ENCODE measurements around the gene C6orf89.
"Not testable (repeated sequence)": the region's sequence is repeated elsewhere in the genome, so short reads cannot be mapped to it uniquely, and the experiment has no call there.

C6orf89 gene

DNA sequence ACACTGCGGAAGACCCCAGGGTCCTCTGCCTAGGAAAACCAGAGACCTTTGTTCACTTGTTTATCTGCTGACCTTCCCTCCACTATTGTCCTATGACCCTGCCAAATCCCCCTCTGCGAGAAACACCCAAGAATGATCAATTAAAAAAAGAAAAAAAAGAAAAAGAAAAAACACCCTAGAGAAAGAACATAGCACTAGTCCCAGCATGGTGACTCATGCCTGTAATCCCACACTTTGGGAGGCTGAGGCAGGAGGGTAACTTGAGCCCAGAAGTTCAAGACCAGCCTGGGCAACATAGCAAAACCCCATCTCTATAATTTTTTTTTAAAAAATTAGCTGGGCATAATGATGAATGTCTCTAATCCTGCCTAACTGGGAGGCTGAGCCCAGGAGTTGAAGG lies 56.6 kb downstream of the C6orf89 start:
- not testable (repeated sequence) for H3K27ac ChIP-seq (ENCODE audit: low read depth, low read length); H3K27me3 ChIP-seq (ENCODE audit: control insufficient read depth in 1 of 2, insufficient read depth in 2 of 2, low read length in 2 of 2); H3K9me3 ChIP-seq (ENCODE audit: low read length); H3K36me3 ChIP-seq (ENCODE audit: insufficient read depth, low read length); H3K4me1 ChIP-seq (ENCODE audit: insufficient read depth, low read length); H3K9ac ChIP-seq (ENCODE audit: low read length); H3K4me3 ChIP-seq (ENCODE audit: low read depth in 1 of 2, low read length in 2 of 2)

GRCh38 chr6:36944650-36945049 lies 58.9 kb downstream of the C6orf89 start:
- no peaks in the 10 kb centered on the region for H3K36me3 ChIP-seq (ENCODE audit: insufficient read depth, low read length)
- no peak overlapping the region for H3K4me3 ChIP-seq (ENCODE audit: low read depth in 1 of 2, low read length in 2 of 2)
- no peaks in the 10 kb centered on the region for H3K27me3 ChIP-seq (ENCODE audit: control insufficient read depth in 1 of 2, insufficient read depth in 2 of 2, low read length in 2 of 2)
- H3K4me1 ChIP-seq (ENCODE audit: insufficient read depth, low read length), result no peaks in the 10 kb centered on the region
- H3K9me3 ChIP-seq (ENCODE audit: low read length), result no peaks in the 10 kb centered on the region
- no peak overlapping the region for H3K9ac ChIP-seq (ENCODE audit: low read length)
- H3K27ac ChIP-seq (ENCODE audit: low read depth, low read length), result no peak overlapping the region

GRCh38 chr6:36945301-36945700 lies 59.5 kb downstream of the C6orf89 start:
- Histone ChIP-seq H3K27ac (ENCODE audit: low read depth, low read length) (no peak overlapping the region), H3K36me3 (ENCODE audit: insufficient read depth, low read length) (no peaks in the 10 kb centered on the region), H3K9ac (ENCODE audit: low read length) (no peak overlapping the region), H3K4me1 (ENCODE audit: insufficient read depth, low read length) (no peaks in the 10 kb centered on the region), H3K27me3 (ENCODE audit: control insufficient read depth in 1 of 2, insufficient read depth in 2 of 2, low read length in 2 of 2) (no peaks in the 10 kb centered on the region), H3K4me3 (ENCODE audit: low read depth in 1 of 2, low read length in 2 of 2) (no peak overlapping the region), H3K9me3 (ENCODE audit: low read length) (no peaks in the 10 kb centered on the region)

DNA sequence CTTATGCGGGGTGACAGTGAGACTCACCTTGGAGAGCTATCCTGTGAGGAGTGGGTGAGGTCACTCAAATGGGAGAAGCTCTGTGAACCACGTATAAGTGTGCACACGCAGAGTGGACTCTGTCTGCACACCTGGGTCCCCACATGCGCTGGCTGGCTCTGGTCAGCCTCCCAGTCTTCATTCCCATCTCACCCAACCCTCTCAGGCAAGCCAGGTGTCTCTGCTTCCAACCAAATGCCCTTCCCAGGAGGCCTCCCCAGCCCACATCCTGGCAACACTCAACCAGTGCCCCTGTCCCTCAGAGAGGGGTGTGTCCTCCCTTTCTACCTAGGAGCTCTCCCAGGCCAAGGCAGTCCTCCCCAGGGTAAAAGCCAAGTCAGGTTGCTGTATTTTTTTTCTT lies 60.8 kb downstream of the C6orf89 start:
- H3K4me3 ChIP-seq (ENCODE audit: low read depth in 1 of 2, low read length in 2 of 2), result no peak overlapping the region
- no peak overlapping the region for H3K9ac ChIP-seq (ENCODE audit: low read length)
- no peak overlapping the region for H3K27ac ChIP-seq (ENCODE audit: low read depth, low read length)
- no peaks in the 10 kb centered on the region for H3K4me1 ChIP-seq (ENCODE audit: insufficient read depth, low read length)
- H3K9me3 ChIP-seq (ENCODE audit: low read length), result no peaks in the 10 kb centered on the region
- no peaks in the 10 kb centered on the region for H3K36me3 ChIP-seq (ENCODE audit: insufficient read depth, low read length)
- H3K27me3 ChIP-seq (ENCODE audit: control insufficient read depth in 1 of 2, insufficient read depth in 2 of 2, low read length in 2 of 2), result no peaks in the 10 kb centered on the region

DNA sequence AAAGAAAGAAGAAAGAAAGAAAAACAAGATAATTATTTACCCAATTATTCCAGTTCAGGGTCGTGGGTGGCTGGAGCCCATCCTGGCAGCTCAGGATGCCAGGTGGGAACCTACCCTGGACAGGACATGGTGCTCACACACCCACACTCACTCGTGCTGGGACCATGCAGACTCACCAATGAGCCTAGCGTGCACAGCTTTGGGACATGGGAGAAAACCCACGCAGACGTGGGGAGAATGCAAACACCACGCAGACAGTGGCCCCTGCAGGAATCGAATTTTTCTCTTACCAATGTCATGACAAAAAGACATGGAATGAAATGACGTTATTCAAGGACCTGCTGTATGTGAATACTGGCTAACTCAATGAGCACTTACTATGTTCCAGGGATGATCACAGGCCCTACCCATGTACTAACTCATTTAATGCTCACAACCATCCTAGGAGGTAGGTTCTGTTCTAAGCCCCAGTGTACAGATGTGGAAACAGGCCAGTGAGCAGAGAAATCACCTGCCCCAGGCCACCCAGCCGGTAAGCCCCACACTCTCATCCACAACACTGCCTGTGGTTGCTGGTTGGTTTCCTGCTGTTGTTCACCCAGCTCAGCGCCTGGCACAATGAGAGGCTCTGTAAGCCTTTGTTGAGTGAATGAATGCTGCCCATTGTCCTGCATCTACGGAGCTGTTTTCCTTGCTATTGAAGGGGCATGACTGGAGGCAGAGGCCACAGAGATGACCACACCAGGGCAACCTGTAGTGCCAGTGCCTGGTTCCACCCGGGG lies 62.0 kb downstream of the C6orf89 start:
- no peaks in the 10 kb centered on the region for H3K36me3 ChIP-seq (ENCODE audit: insufficient read depth, low read length)
- no peak overlapping the region for H3K27ac ChIP-seq (ENCODE audit: low read depth, low read length)
- H3K9ac ChIP-seq (ENCODE audit: low read length), result no peak overlapping the region
- H3K27me3 ChIP-seq (ENCODE audit: control insufficient read depth in 1 of 2, insufficient read depth in 2 of 2, low read length in 2 of 2), result no peaks in the 10 kb centered on the region
- H3K9me3 ChIP-seq (ENCODE audit: low read length), result no peaks in the 10 kb centered on the region
- no peaks in the 10 kb centered on the region for H3K4me1 ChIP-seq (ENCODE audit: insufficient read depth, low read length)
- H3K4me3 ChIP-seq (ENCODE audit: low read depth in 1 of 2, low read length in 2 of 2), result no peak overlapping the region

- not testable (repeated sequence) for H3K4me1 ChIP-seq (ENCODE audit: insufficient read depth, low read length); H3K9me3 ChIP-seq (ENCODE audit: low read length); H3K9ac ChIP-seq (ENCODE audit: low read length); H3K27ac ChIP-seq (ENCODE audit: low read depth, low read length); H3K4me3 ChIP-seq (ENCODE audit: low read depth in 1 of 2, low read length in 2 of 2); H3K27me3 ChIP-seq (ENCODE audit: control insufficient read depth in 1 of 2, insufficient read depth in 2 of 2, low read length in 2 of 2); H3K36me3 ChIP-seq (ENCODE audit: insufficient read depth, low read length)
Measured at GRCh38 chr6:36949076-36949475, 63.3 kb downstream of the C6orf89 start.

GRCh38 chr6:36949636-36950035 lies 63.9 kb downstream of the C6orf89 start:
- Histone ChIP-seq H3K4me1 (ENCODE audit: insufficient read depth, low read length) (no peaks in the 10 kb centered on the region), H3K9me3 (ENCODE audit: low read length) (no peaks in the 10 kb centered on the region), H3K9ac (ENCODE audit: low read length) (no peak overlapping the region), H3K27me3 (ENCODE audit: control insufficient read depth in 1 of 2, insufficient read depth in 2 of 2, low read length in 2 of 2) (no peaks in the 10 kb centered on the region), H3K4me3 (ENCODE audit: low read depth in 1 of 2, low read length in 2 of 2) (no peak overlapping the region), H3K36me3 (ENCODE audit: insufficient read depth, low read length) (no peaks in the 10 kb centered on the region), H3K27ac (ENCODE audit: low read depth, low read length) (no peak overlapping the region)

- Histone ChIP-seq H3K27ac (ENCODE audit: low read depth, low read length) (no peak overlapping the region), H3K4me3 (ENCODE audit: low read depth in 1 of 2, low read length in 2 of 2) (no peak overlapping the region), H3K9me3 (ENCODE audit: low read length) (no peaks in the 10 kb centered on the region), H3K4me1 (ENCODE audit: insufficient read depth, low read length) (no peaks in the 10 kb centered on the region), H3K27me3 (ENCODE audit: control insufficient read depth in 1 of 2, insufficient read depth in 2 of 2, low read length in 2 of 2) (no peaks in the 10 kb centered on the region), H3K36me3 (ENCODE audit: insufficient read depth, low read length) (no peaks in the 10 kb centered on the region), H3K9ac (ENCODE audit: low read length) (no peak overlapping the region)
Measured at GRCh38 chr6:36953931-36954261, 68.1 kb downstream of the C6orf89 start.

DNA sequence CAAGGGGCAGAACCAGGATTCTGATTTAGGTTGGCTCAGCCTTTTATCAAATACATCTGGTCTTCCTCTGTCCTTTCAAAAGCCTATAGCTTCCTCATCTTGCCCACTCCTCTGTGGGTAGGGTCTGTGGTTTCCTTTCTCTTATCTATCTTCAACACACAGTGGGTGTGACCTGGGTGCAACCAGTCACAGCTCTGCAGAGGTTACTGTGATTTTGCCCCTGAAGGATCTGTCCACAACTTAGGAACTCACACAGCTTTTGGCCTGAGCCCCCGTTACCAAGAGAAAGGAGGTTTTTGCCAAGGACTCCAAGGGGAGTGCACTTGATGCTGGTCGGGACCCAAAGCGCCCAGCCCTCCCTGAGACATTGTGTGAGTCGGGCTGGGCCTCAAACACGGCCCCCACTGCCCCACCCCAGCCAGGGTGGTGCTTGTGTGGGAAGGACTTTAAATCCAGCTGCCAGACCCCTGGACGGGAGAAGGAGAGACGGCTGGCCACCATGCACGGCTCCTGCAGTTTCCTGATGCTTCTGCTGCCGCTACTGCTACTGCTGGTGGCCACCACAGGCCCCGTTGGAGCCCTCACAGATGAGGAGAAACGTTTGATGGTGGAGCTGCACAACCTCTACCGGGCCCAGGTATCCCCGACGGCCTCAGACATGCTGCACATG lies 68.6 kb downstream of the C6orf89 start, which contains the start of gene PI16:
Gene PI16 (plus strand): TSS at position 477 of the 670 bp plus-strand sequence. CDS start 23 bp downstream, at position 500.
- H3K4me3 ChIP-seq (ENCODE audit: low read depth in 1 of 2, low read length in 2 of 2), result no peak within 1 kb of the TSS
- no peaks in the 10 kb centered on the region for H3K9me3 ChIP-seq (ENCODE audit: low read length)
- H3K4me1 ChIP-seq (ENCODE audit: insufficient read depth, low read length), result no peaks in the 10 kb centered on the region
- H3K27me3 ChIP-seq (ENCODE audit: control insufficient read depth in 1 of 2, insufficient read depth in 2 of 2, low read length in 2 of 2), result no peaks in the 10 kb centered on the region
- H3K36me3 ChIP-seq (ENCODE audit: insufficient read depth, low read length), result no peaks in the 10 kb centered on the region
- H3K9ac ChIP-seq (ENCODE audit: low read length), result no peak within 1 kb of the TSS
- no peak within 1 kb of the TSS for H3K27ac ChIP-seq (ENCODE audit: low read depth, low read length)

DNA sequence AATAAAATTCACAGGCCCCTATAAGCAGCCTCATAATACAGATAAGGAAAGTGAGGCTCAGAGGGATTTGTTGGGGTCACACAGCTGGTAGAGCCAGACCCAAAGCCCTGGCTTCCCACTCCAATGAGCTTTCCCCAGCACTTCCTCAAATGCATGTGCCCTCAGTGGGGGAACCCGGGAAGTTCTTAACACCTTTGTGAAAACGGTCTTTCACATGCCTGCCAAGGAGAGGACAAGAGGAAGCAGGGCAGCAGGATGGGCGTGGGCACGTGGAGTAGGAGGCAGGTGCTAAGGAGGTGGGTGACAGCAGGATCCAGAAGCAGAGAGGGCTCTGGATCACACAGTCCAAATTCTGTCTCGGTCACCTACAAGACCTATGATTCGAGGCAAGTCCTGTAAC lies 69.4 kb downstream of the C6orf89 start:
- Histone ChIP-seq H3K4me1 (ENCODE audit: insufficient read depth, low read length) (no peaks in the 10 kb centered on the region), H3K36me3 (ENCODE audit: insufficient read depth, low read length) (no peaks in the 10 kb centered on the region), H3K9ac (ENCODE audit: low read length) (no peak overlapping the region), H3K4me3 (ENCODE audit: low read depth in 1 of 2, low read length in 2 of 2) (no peak overlapping the region), H3K9me3 (ENCODE audit: low read length) (no peaks in the 10 kb centered on the region), H3K27ac (ENCODE audit: low read depth, low read length) (no peak overlapping the region), H3K27me3 (ENCODE audit: control insufficient read depth in 1 of 2, insufficient read depth in 2 of 2, low read length in 2 of 2) (no peaks in the 10 kb centered on the region)

DNA sequence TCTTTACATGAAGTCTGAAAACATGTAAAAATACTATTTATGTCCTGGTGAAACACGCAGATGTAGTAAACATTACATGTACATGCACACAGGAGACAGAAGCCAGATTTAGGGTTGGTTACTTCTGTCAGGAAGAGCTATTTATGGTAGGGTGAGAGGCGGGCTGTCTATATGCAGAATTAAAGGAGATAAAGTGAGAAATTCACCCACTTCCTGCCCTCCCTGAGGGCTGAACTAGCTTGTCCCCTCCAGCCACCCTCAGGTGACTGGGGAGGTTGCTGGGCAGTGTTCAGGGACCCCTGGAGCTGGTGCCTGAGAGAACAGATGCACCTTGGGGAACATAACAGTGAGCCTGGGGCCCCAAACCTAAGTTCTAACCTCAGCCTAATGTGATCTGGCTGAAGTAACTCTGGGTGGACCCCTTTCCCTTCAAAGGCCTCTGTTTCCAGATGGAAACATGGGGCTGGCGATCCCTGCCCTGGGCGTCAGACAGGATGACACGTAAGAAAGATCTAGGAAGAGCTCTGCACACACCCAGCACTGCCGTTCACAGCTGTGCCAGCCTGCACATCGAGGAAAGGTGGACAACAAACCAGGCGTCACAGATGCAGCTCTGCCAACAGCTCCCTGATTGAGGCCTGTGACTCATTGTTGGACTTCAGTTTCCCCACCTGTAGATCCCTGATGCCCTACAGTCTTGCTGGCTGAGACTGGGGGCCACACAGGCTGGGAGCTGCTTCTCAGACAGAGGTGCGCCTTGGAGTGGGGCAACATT lies 70.1 kb downstream of the C6orf89 start:
- no peak overlapping the region for H3K27ac ChIP-seq (ENCODE audit: low read depth, low read length)

More for the DNA sequence above, 70.1 kb downstream of the C6orf89 start:
- no peaks in the 10 kb centered on the region for H3K27me3 ChIP-seq (ENCODE audit: control insufficient read depth in 1 of 2, insufficient read depth in 2 of 2, low read length in 2 of 2)
- no peaks in the 10 kb centered on the region for H3K9me3 ChIP-seq (ENCODE audit: low read length)
- no peaks in the 10 kb centered on the region for H3K36me3 ChIP-seq (ENCODE audit: insufficient read depth, low read length)
- no peak overlapping the region for H3K4me3 ChIP-seq (ENCODE audit: low read depth in 1 of 2, low read length in 2 of 2)
- no peaks in the 10 kb centered on the region for H3K4me1 ChIP-seq (ENCODE audit: insufficient read depth, low read length)
- H3K9ac ChIP-seq (ENCODE audit: low read length), result no peak overlapping the region

All from muscle layer of colon (tissue), 2 donors.